ENCODE data around the gene HNRNPUL1.
"Not testable (repeated sequence)": the region's sequence is repeated elsewhere in the genome, so short reads cannot be mapped to it uniquely, and the experiment has no call there.

HNRNPUL1 gene

GRCh38 chr19:41225238-41226052, 38.7 kb upstream of the HNRNPUL1 start:
- H3K36me3 ChIP-seq (ENCODE audit: control insufficient read depth, insufficient read depth, low read length), result no peaks in the 10 kb centered on the region
- H3K4me3 ChIP-seq (replicated peaks; ENCODE audit: low read depth, low read length), result no peak overlapping the region
- no peak for DNase-seq (ENCODE audit: extremely low read depth, insufficient read length)
- no peak for TF ChIP-seq CTCF (IDR thresholded peaks at IDR 0.05; ENCODE audit: insufficient read depth, low read length, poor library complexity, severe bottlenecking)
- peaks cover 5% of the 10 kb centered on the region; the same call in 1 of the 2 replicates for H3K27me3 ChIP-seq (replicated peaks; ENCODE audit: control insufficient read depth, insufficient read depth, low read length)

GRCh38 chr19:41226053-41226873, 37.9 kb upstream of the HNRNPUL1 start:
- H3K4me3 ChIP-seq (replicated peaks; ENCODE audit: low read depth, low read length), result no peak overlapping the region
- H3K36me3 ChIP-seq (ENCODE audit: control insufficient read depth, insufficient read depth, low read length), result no peaks in the 10 kb centered on the region
- no peak for DNase-seq (ENCODE audit: extremely low read depth, insufficient read length)
- no peak for TF ChIP-seq CTCF (IDR thresholded peaks at IDR 0.05; ENCODE audit: insufficient read depth, low read length, poor library complexity, severe bottlenecking)
- peaks cover 5% of the 10 kb centered on the region; the same call in 1 of the 2 replicates for H3K27me3 ChIP-seq (replicated peaks; ENCODE audit: control insufficient read depth, insufficient read depth, low read length)

GRCh38 chr19:41226874-41227390, 37.2 kb upstream of the HNRNPUL1 start:
- H3K36me3 ChIP-seq (ENCODE audit: control insufficient read depth, insufficient read depth, low read length), result no peaks in the 10 kb centered on the region
- TF ChIP-seq CTCF (IDR thresholded peaks at IDR 0.05; ENCODE audit: insufficient read depth, low read length, poor library complexity, severe bottlenecking), result no peak
- H3K27me3 ChIP-seq (replicated peaks; ENCODE audit: control insufficient read depth, insufficient read depth, low read length), result peaks cover 5% of the 10 kb centered on the region; the same call in 1 of the 2 replicates
- DNase-seq (ENCODE audit: extremely low read depth, insufficient read length), result no peak
- no peak overlapping the region for H3K4me3 ChIP-seq (replicated peaks; ENCODE audit: low read depth, low read length)

- H3K27me3 ChIP-seq (replicated peaks; ENCODE audit: control insufficient read depth, insufficient read depth, low read length), result peaks cover 2% of the 10 kb centered on the region; the same call in 1 of the 2 replicates
- no peak for TF ChIP-seq CTCF (IDR thresholded peaks at IDR 0.05; ENCODE audit: insufficient read depth, low read length, poor library complexity, severe bottlenecking)
- H3K36me3 ChIP-seq (ENCODE audit: control insufficient read depth, insufficient read depth, low read length), result no peaks in the 10 kb centered on the region
- no peak for DNase-seq (ENCODE audit: extremely low read depth, insufficient read length)
- no peak overlapping the region for H3K4me3 ChIP-seq (replicated peaks; ENCODE audit: low read depth, low read length)
These were observed 35.7 kb upstream of the HNRNPUL1 start for GRCh38 chr19:41228486-41228885.

- not testable (repeated sequence) for H3K4me3 ChIP-seq (replicated peaks; ENCODE audit: low read depth, low read length); H3K36me3 ChIP-seq (ENCODE audit: control insufficient read depth, insufficient read depth, low read length); DNase-seq (ENCODE audit: extremely low read depth, insufficient read length); H3K27me3 ChIP-seq (replicated peaks; ENCODE audit: control insufficient read depth, insufficient read depth, low read length)
These were observed 34.8 kb upstream of the HNRNPUL1 start for GRCh38 chr19:41229338-41229737.

Measured in GM06990 (cell line).